Brain microvascular endothelial cell (primary cell): Measurements from ENCODE around the gene ARVCF.

ENCODE experiments used
- DNase-seq: peaks from one replicate; pipeline ENCODE4 v3.0.0-alpha.2; 2020
- H3K27ac ChIP-seq: fragments of 250-450 bp; sonication (Bioruptor Pico); 2 replicates; pipeline ENCODE4 v1.5.1; 2020; ENCODE audit warnings: mild to moderate bottlenecking, moderate library complexity
- H3K27me3 ChIP-seq: fragments of 250-450 bp; sonication (Bioruptor Pico); replicated peaks from 2 replicates; pipeline ENCODE4 v1.5.1; 2020; ENCODE audit warnings: mild to moderate bottlenecking
- H3K36me3 ChIP-seq: fragments of 250-450 bp; sonication (Bioruptor Pico); replicated peaks from 2 replicates; pipeline ENCODE4 v1.5.1; 2020; ENCODE audit warnings: mild to moderate bottlenecking
- H3K4me3 ChIP-seq: 2 replicates; pipeline ENCODE4 v1.5.1; 2011; ENCODE audit warnings: low read depth, mild to moderate bottlenecking, control low read depth, low read length, moderate library complexity
- CTCF ChIP-seq: IDR thresholded peaks from 2 replicates; pipeline ENCODE4 v1.5.1; 2011; ENCODE audit warnings: low read depth, mild to moderate bottlenecking, moderate library complexity, low read length, control low read depth, inconsistent platforms; ENCODE audit errors: missing control alignments
- in situ Hi-C: cut with HindIII; loops from 2 replicates; pipeline ENCODE4 v1.10.0; 2017; ENCODE audit warnings: low sequenced_read_pairs, low pct_ligation_motif_present

The ARVCF gene

GRCh38 chr22:19986011-19986409 is 30.6 kb downstream of the ARVCF start:
- no peak overlapping the region for H3K27ac ChIP-seq

GRCh38 chr22:19984851-19985811 is 31.5 kb downstream of the ARVCF start:
- no peak for TF ChIP-seq CTCF
- no peak overlapping the region for H3K4me3 ChIP-seq
- in situ Hi-C loops: no loop called here
- no peak for DNase-seq
- H3K36me3 ChIP-seq: no peaks in the 10 kb centered on the region
- H3K27ac ChIP-seq: no peak overlapping the region
- no peaks in the 10 kb centered on the region for H3K27me3 ChIP-seq

More at GRCh38 chr22:19986011-19986409, 30.6 kb downstream of the ARVCF start:
- Histone ChIP-seq H3K36me3 (no peaks in the 10 kb centered on the region), H3K4me3 (peak overlapping the region; percentile 58), H3K27me3 (no peaks in the 10 kb centered on the region)
- DNase-seq: no peak
- in situ Hi-C loops: no loop called here
- TF ChIP-seq CTCF: no peak

GRCh38 chr22:19984201-19984753 is 32.3 kb downstream of the ARVCF start:
- no peak overlapping the region for H3K4me3 ChIP-seq
- peak; percentile 60 for DNase-seq
- in situ Hi-C loops: no loop called here
- H3K27ac ChIP-seq: no peak overlapping the region
- TF ChIP-seq CTCF: no peak
- H3K36me3 ChIP-seq: no peaks in the 10 kb centered on the region
- no peaks in the 10 kb centered on the region for H3K27me3 ChIP-seq

- Histone ChIP-seq H3K27ac (no peak overlapping the region), H3K27me3 (no peaks in the 10 kb centered on the region), H3K4me3 (no peak overlapping the region), H3K36me3 (no peaks in the 10 kb centered on the region)
- TF ChIP-seq CTCF: no peak
- no peak for DNase-seq
- in situ Hi-C loops: no loop called here
These were observed 32.9 kb downstream of the ARVCF start for GRCh38 chr22:19983741-19984140.

- DNase-seq: no peak
- in situ Hi-C loops: no loop called here
- TF ChIP-seq CTCF: no peak
- Histone ChIP-seq H3K27ac (no peak overlapping the region), H3K4me3 (no peak overlapping the region), H3K27me3 (no peaks in the 10 kb centered on the region), H3K36me3 (no peaks in the 10 kb centered on the region)
These were observed 33.5 kb downstream of the ARVCF start for GRCh38 chr22:19982991-19983578.
